T-cell (primary cell): ENCODE results near the gene DEXI. TPM values are rescaled to one million over a fixed set of nuclear protein-coding genes. Genes with fewer than 3 reads are reported as not detected.
A peak's percentile ranks its signal among the peaks of the same experiment; 100 is the strongest.
"Not testable (repeated sequence)": the region's sequence is repeated elsewhere in the genome, so short reads cannot be mapped to it uniquely, and the experiment has no call there.

Source experiments
- ATAC-seq, 4 experiments: fragments of 200-7000 bp in 3 of 4; fragments of 150-1000 bp in 1 of 4; cut with Tn5 transposase; replicated peaks in 1 of 4; 1 replicate in 3 of 4; 2 replicates in 1 of 4; pipeline ENCODE4 v1.10.0; 2021; ENCODE audit warnings: moderate library complexity in 3 of 4, mild to moderate bottlenecking in 2 of 4, moderate number of reproducible peaks in 1 of 4
- CTCF ChIA-PET, 2 donors: fragments of 300-600 bp; sonication (Branson Sonifier 250); formaldehyde crosslinking; loops; one replicate each; lab custom pipeline; 2022; ENCODE audit warnings: antibody characterized with exemption in 2 of 2; lab: Charles Lee
- POLR2A ChIA-PET, 2 donors: fragments of 300-600 bp; sonication (Branson Sonifier 250); formaldehyde crosslinking; loops; one replicate each; lab custom pipeline; 2022; ENCODE audit warnings: antibody characterized with exemption in 2 of 2; lab: Charles Lee
- DNase-seq, 35 experiments: peaks; one replicate each; pipeline versions ENCODE4 v3.0.0 to v3.0.0-alpha.2; 2013 to 2023
- H3K27ac ChIP-seq: one replicate; pipeline ENCODE4 v1.5.1; 2013; ENCODE audit warnings: low read length
- H3K27me3 ChIP-seq, 2 experiments: replicated peaks in 1 of 2; 1 replicate in 1 of 2; 2 replicates in 1 of 2; pipeline versions ENCODE4 v1.6.1 to v1.7.0; 2013; ENCODE audit warnings: low read length in 1 of 2, mixed read lengths in 1 of 2; ENCODE audit not compliant: control insufficient read depth in 2 of 2, insufficient read depth in 2 of 2; ENCODE audit errors: extremely low read depth in 1 of 2
- H3K36me3 ChIP-seq, 2 donors: 1 replicate in 1 of 2; 2 replicates in 1 of 2; pipeline versions ENCODE4 v1.6.1 to v1.7.0; 2013; ENCODE audit warnings: low read length in 1 of 2; ENCODE audit not compliant: control insufficient read depth in 2 of 2, insufficient read depth in 1 of 2; ENCODE audit errors: extremely low read depth in 1 of 2
- H3K4me1 ChIP-seq, 2 experiments: 1 replicate in 1 of 2; 2 replicates in 1 of 2; pipeline versions ENCODE4 v1.6.1 to v1.7.0; 2013; ENCODE audit warnings: low read length in 2 of 2, mixed read lengths in 1 of 2; ENCODE audit not compliant: insufficient read depth in 2 of 2, control insufficient read depth in 1 of 2; ENCODE audit errors: extremely low read depth in 1 of 2
- H3K4me3 ChIP-seq, 2 donors: 1 replicate in 1 of 2; 2 replicates in 1 of 2; pipeline versions ENCODE4 v1.5.1 to v1.7.0; 2013; ENCODE audit warnings: mild to moderate bottlenecking in 2 of 2, low read length in 1 of 2, moderate library complexity in 1 of 2; ENCODE audit not compliant: control insufficient read depth in 1 of 2; ENCODE audit errors: extremely low read depth in 1 of 2
- H3K9me3 ChIP-seq: 2 replicates; pipeline ENCODE4 v1.7.0; 2013
- H3K27ac Mint-ChIP-seq, 2 donors: one replicate each; pipeline ENCODE4 v1.8.0; 2020 to 2021; ENCODE audit warnings: mild to moderate bottlenecking in 2 of 2, mixed read lengths in 2 of 2
- H3K27me3 Mint-ChIP-seq, 2 donors: one replicate each; pipeline ENCODE4 v1.8.0; 2021 to 2022; ENCODE audit warnings: mixed read lengths in 2 of 2
- H3K36me3 Mint-ChIP-seq: one replicate; pipeline ENCODE4 v1.8.0; 2021; ENCODE audit warnings: mixed read lengths
- H3K4me1 Mint-ChIP-seq, 3 donors: one replicate each; pipeline ENCODE4 v1.8.0; 2020 to 2022; ENCODE audit warnings: mixed read lengths in 3 of 3, mild to moderate bottlenecking in 1 of 3
- H3K4me3 Mint-ChIP-seq, 3 donors: one replicate each; pipeline ENCODE4 v1.8.0; 2020 to 2022; ENCODE audit warnings: mild to moderate bottlenecking in 3 of 3, mixed read lengths in 3 of 3, moderate library complexity in 3 of 3
- H3K9me3 Mint-ChIP-seq, 3 donors: one replicate each; pipeline ENCODE4 v1.8.0; 2020 to 2022; ENCODE audit warnings: mixed read lengths in 3 of 3
- whole genome bisulfite sequencing: methylation state at CpG from one replicate; pipeline ENCODE4 v1.1.5; 2013; ENCODE audit warnings: missing lambda C conversion rate; ENCODE audit not compliant: insufficient coverage; 5-methylcytosine and 5-hydroxymethylcytosine counted together
- total RNA-seq, 35 experiments: library from RNA in 6 of 35; stranded (reverse) in 6 of 35; fragments of 120-200 nt in 1 of 35; gene quantifications; one replicate each; pipeline versions ENCODE4 v1.2.1 to v1.2.4 and lab custom pipeline; 2013 to 2026

The DEXI gene
- total RNA-seq, 5 donors from 2014 or later (not counting 1 experiment from before 2014, with no cell fraction given), result 12.2 to 39.8 (median 34.1) TPM

GRCh38 chr16:10929853-10930754 is 12.2 kb downstream of the DEXI start:
- WGBS, result 73% methylated on average over 10 of the region's 15 CpGs
- Histone ChIP-seq H3K27me3 (no peaks in the 10 kb centered on the region), H3K27ac (no peak overlapping the region), H3K36me3 (peaks cover 22 to 53% of the 10 kb centered on the region in 2 donors), H3K4me1 (peaks cover 0 to 24% of the 10 kb centered on the region in 2 experiments), H3K9me3 (no peaks in the 10 kb centered on the region), H3K4me3 (no peak overlapping the region)
- H3K4me3 Mint-ChIP-seq, result no peak overlapping the region
- no peaks in the 10 kb centered on the region for H3K9me3 Mint-ChIP-seq
- ChIA-PET CTCF (interaction anchor here in 1 of 2 donors (0.5 to 0.6 kb wide), 2 partner anchors 12 to 1162 kb away, joined by 3 to 5 read pairs; partner anchors contain the start of gene DEXI), POLR2A (no interaction called here)
- no peak for ATAC-seq
- peaks cover 38% of the 10 kb centered on the region for H3K36me3 Mint-ChIP-seq
- no peak overlapping the region for H3K27ac Mint-ChIP-seq
- H3K27me3 Mint-ChIP-seq, result no peaks in the 10 kb centered on the region
- peaks cover 31 to 34% (median 33%) of the 10 kb centered on the region in 3 donors for H3K4me1 Mint-ChIP-seq
- DNase-seq, result no peak

GRCh38 chr16:10929097-10929496 is 13.2 kb downstream of the DEXI start:
- H3K27me3 Mint-ChIP-seq, H3K27ac Mint-ChIP-seq, H3K9me3 ChIP-seq, ATAC-seq, DNase-seq, H3K27me3 ChIP-seq, H3K27ac ChIP-seq, H3K4me3 ChIP-seq, H3K4me3 Mint-ChIP-seq, POLR2A ChIA-PET, H3K9me3 Mint-ChIP-seq: not testable (repeated sequence)
- CTCF ChIA-PET, result interaction anchor here in 1 of 2 donors (0.6 kb wide), 1 partner anchor 13 kb away, joined by 5 read pairs; the partner anchor contains the start of gene DEXI
- Histone ChIP-seq H3K36me3 (peaks cover 17 to 57% of the 10 kb centered on the region in 2 donors), H3K4me1 (peaks cover 0 to 18% of the 10 kb centered on the region in 2 experiments)
- 95% methylated on average over 10 of the region's 12 CpGs for WGBS
- Mint-ChIP-seq H3K36me3 (peaks cover 45% of the 10 kb centered on the region), H3K4me1 (peaks cover 22 to 25% (median 24%) of the 10 kb centered on the region in 3 donors)

GRCh38 chr16:10927497-10928112 is 14.7 kb downstream of the DEXI start:
- no peak for DNase-seq
- POLR2A ChIA-PET, result interaction anchor here in 1 of 2 donors (0.5 kb wide), 1 partner anchor 23 kb away, joined by 3 read pairs; no protein-coding TSS in a partner anchor
- Mint-ChIP-seq H3K36me3 (peaks cover 39% of the 10 kb centered on the region), H3K9me3 (no peaks in the 10 kb centered on the region), H3K4me3 (peak overlapping the region in 1 of 3 donors; percentile 28), H3K4me1 (peaks cover 8 to 15% (median 11%) of the 10 kb centered on the region in 3 donors), H3K27ac (peak overlapping the region in 1 of 2 donors; percentile 11), H3K27me3 (no peaks in the 10 kb centered on the region)
- Histone ChIP-seq H3K4me3 (no peak overlapping the region), H3K36me3 (peaks cover 9 to 47% of the 10 kb centered on the region in 2 donors), H3K4me1 (peaks cover 0 to 6% of the 10 kb centered on the region in 2 experiments), H3K9me3 (no peaks in the 10 kb centered on the region), H3K27ac (no peak overlapping the region), H3K27me3 (no peaks in the 10 kb centered on the region)
- WGBS, result 100% methylated on average over 9 of the region's 11 CpGs
- ATAC-seq, result no peak
- CTCF ChIA-PET, result no interaction called here

GRCh38 chr16:10926867-10927266 is 15.4 kb downstream of the DEXI start:
- H3K4me1 Mint-ChIP-seq, result peaks cover 8 to 10% (median 8%) of the 10 kb centered on the region in 3 donors
- no CpG with 5 or more reads among the region's 5 CpGs for WGBS
- H3K27me3 Mint-ChIP-seq, result no peaks in the 10 kb centered on the region
- ATAC-seq, result no peak
- Histone ChIP-seq H3K4me1 (peaks cover 0 to 6% of the 10 kb centered on the region in 2 experiments), H3K9me3 (no peaks in the 10 kb centered on the region), H3K36me3 (peaks cover 11 to 45% of the 10 kb centered on the region in 2 donors), H3K27me3 (no peaks in the 10 kb centered on the region), H3K27ac (no peak overlapping the region), H3K4me3 (no peak overlapping the region)
- ChIA-PET POLR2A (no interaction called here), CTCF (interaction anchor here in 1 of 2 donors (0.8 kb wide), 1 partner anchor 15 kb away, joined by 3 read pairs; the partner anchor contains the start of gene DEXI)
- no peak for DNase-seq
- peaks cover 39% of the 10 kb centered on the region for H3K36me3 Mint-ChIP-seq
- H3K9me3 Mint-ChIP-seq, result no peaks in the 10 kb centered on the region
- no peak overlapping the region for H3K27ac Mint-ChIP-seq
- H3K4me3 Mint-ChIP-seq, result no peak overlapping the region

GRCh38 chr16:10926094-10926493 is 16.2 kb downstream of the DEXI start:
- WGBS, result 89% methylated on average over 4 of the region's 4 CpGs
- Mint-ChIP-seq H3K36me3 (peaks cover 35% of the 10 kb centered on the region), H3K4me1 (peaks cover 3 to 4% (median 4%) of the 10 kb centered on the region in 3 donors), H3K9me3 (no peaks in the 10 kb centered on the region), H3K27ac (no peak overlapping the region), H3K27me3 (no peaks in the 10 kb centered on the region), H3K4me3 (no peak overlapping the region)
- H3K4me3 ChIP-seq, result no peak overlapping the region
- POLR2A ChIA-PET, result no interaction called here
- H3K36me3 ChIP-seq, result peaks cover 11 to 49% of the 10 kb centered on the region in 2 donors
- no peaks in the 10 kb centered on the region for H3K9me3 ChIP-seq
- no peak for DNase-seq
- ATAC-seq, result no peak
- H3K27me3 ChIP-seq, result no peaks in the 10 kb centered on the region
- CTCF ChIA-PET, result no interaction called here
- H3K27ac ChIP-seq, result no peak overlapping the region
- H3K4me1 ChIP-seq, result peaks cover 0 to 6% of the 10 kb centered on the region in 2 experiments

- peaks cover 34% of the 10 kb centered on the region for H3K36me3 Mint-ChIP-seq
- H3K4me3 Mint-ChIP-seq, H3K9me3 Mint-ChIP-seq, H3K9me3 ChIP-seq, POLR2A ChIA-PET, H3K27ac ChIP-seq, ATAC-seq, H3K27ac Mint-ChIP-seq, H3K4me3 ChIP-seq, H3K27me3 ChIP-seq, DNase-seq, H3K4me1 ChIP-seq, CTCF ChIA-PET, H3K4me1 Mint-ChIP-seq, H3K27me3 Mint-ChIP-seq: not testable (repeated sequence)
- WGBS, result 94% methylated on average over 3 of the region's 3 CpGs
- peaks cover 11 to 46% of the 10 kb centered on the region in 2 donors for H3K36me3 ChIP-seq
These were observed 17.0 kb downstream of the DEXI start for GRCh38 chr16:10925285-10925684.
